Measurements from ENCODE around the gene BRINP3.

The BRINP3 gene

DNA sequence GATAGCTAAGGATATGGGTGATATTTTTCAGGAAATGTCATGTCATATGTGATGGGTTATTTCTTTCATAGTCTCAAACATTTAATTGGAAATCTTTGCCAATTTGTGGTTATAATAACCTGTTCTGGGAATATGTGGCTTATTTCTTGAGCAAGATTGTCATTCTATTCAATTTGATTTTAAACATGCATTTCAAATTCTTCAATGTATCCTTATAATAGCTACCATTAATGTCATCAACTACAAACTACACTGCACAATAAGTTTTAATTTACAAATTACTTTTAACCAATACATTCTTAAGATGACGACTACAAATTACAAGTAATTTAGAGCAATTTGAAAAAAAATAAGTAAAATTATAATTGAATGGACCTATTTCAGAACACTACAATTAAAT is 164.9 kb downstream of the BRINP3 start:
- no peaks in the 10 kb centered on the region for H3K4me1 ChIP-seq (ENCODE audit: control insufficient read depth, insufficient read depth, low read length)
- no peaks in the 10 kb centered on the region for H3K9me3 ChIP-seq (ENCODE audit: control insufficient read depth, insufficient read depth, low read length)
- no peak overlapping the region for H3K9ac ChIP-seq (ENCODE audit: low read depth, low read length)
- no peaks in the 10 kb centered on the region for H3K27me3 ChIP-seq (ENCODE audit: control insufficient read depth, insufficient read depth, low read length)
- no peak overlapping the region for H3K4me3 ChIP-seq (ENCODE audit: low read depth, low read length)
- no peaks in the 10 kb centered on the region for H3K36me3 ChIP-seq (ENCODE audit: control insufficient read depth, insufficient read depth, low read length)

DNA sequence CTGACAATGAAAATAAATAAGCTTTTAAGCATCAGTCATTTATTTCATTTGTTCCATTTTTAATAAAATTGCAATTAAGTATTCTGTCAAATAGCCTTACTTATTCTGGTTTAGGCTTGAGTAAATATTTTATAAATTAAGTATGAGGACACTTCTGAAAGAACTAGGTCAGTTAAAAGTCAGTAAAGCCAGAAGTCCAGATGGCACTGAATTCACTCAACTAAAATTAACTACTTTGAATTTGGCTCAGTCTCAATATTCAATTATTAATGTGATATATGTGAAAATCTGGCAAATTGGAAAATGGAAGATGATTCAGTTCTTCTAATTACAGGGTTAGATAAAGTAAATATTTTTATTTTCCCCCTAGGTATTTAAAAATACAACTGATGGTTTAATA is 174.2 kb downstream of the BRINP3 start:
- no peak overlapping the region for H3K9ac ChIP-seq (ENCODE audit: low read depth, low read length)
- no peaks in the 10 kb centered on the region for H3K4me1 ChIP-seq (ENCODE audit: control insufficient read depth, insufficient read depth, low read length)
- H3K27me3 ChIP-seq (ENCODE audit: control insufficient read depth, insufficient read depth, low read length) = no peaks in the 10 kb centered on the region
- H3K4me3 ChIP-seq (ENCODE audit: low read depth, low read length) = no peak overlapping the region
- no peaks in the 10 kb centered on the region for H3K9me3 ChIP-seq (ENCODE audit: control insufficient read depth, insufficient read depth, low read length)
- no peaks in the 10 kb centered on the region for H3K36me3 ChIP-seq (ENCODE audit: control insufficient read depth, insufficient read depth, low read length)

DNA sequence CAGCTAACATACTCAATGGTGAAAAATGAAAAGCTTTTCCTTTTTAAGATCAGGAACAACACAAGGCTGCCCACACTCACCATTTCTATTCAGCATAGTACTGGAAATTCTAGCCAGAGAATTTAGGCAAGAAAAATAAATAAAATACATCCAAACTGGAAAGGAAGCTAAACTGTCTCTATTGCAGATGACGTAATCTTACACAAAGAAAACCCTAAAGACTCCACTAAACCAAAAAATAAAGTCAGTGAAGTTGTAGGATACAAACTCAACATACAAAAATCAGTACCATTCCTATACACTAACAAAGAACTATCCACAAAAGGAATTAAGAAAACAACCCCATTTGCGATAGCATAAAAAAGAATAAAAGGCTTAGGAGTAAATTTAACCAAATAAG is 181.2 kb downstream of the BRINP3 start:
- Histone ChIP-seq H3K4me1 (ENCODE audit: control insufficient read depth, insufficient read depth, low read length) (no peaks in the 10 kb centered on the region), H3K9ac (ENCODE audit: low read depth, low read length) (no peak overlapping the region), H3K27me3 (ENCODE audit: control insufficient read depth, insufficient read depth, low read length) (no peaks in the 10 kb centered on the region), H3K9me3 (ENCODE audit: control insufficient read depth, insufficient read depth, low read length) (no peaks in the 10 kb centered on the region), H3K36me3 (ENCODE audit: control insufficient read depth, insufficient read depth, low read length) (no peaks in the 10 kb centered on the region), H3K4me3 (ENCODE audit: low read depth, low read length) (no peak overlapping the region)

DNA sequence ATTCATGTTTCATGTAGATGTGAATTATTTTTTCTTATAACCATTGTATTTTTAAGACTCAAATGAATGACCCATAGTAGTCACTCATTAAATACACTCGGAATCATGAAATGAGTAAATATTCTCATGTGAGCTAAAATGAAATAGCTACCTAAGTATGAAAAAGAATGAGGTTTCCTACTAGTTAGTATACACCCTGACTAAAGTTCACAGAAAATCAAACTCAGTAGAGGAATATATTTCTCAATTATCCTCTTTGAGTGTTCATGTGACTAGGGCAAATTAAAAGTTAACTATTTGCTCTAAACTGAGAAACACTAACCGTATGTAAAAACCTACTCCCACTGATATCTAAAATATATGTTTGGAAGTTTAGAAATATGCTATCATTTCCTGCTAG is 187.8 kb downstream of the BRINP3 start:
- H3K27me3 ChIP-seq (ENCODE audit: control insufficient read depth, insufficient read depth, low read length) = no peaks in the 10 kb centered on the region
- no peaks in the 10 kb centered on the region for H3K9me3 ChIP-seq (ENCODE audit: control insufficient read depth, insufficient read depth, low read length)
- no peak overlapping the region for H3K9ac ChIP-seq (ENCODE audit: low read depth, low read length)
- no peaks in the 10 kb centered on the region for H3K36me3 ChIP-seq (ENCODE audit: control insufficient read depth, insufficient read depth, low read length)
- no peak overlapping the region for H3K4me3 ChIP-seq (ENCODE audit: low read depth, low read length)
- H3K4me1 ChIP-seq (ENCODE audit: control insufficient read depth, insufficient read depth, low read length) = no peaks in the 10 kb centered on the region

DNA sequence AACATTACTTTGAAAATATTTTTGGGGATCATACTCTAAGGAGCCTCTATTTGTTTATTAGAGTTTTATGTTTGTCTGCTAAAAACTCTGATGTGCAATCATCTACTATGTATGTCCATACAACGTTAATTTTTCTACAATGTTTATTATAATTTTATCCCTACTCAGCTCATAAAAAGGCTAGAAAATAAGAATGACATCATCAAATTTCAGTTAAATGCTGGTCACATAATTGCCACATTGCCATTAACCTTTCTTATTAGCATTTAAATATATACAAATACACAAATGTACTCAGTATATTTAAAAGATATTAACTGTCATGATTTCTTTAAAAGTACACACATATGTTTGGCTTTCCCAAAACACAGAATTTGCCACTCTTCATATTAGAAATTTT is 191.6 kb downstream of the BRINP3 start:
- no peak overlapping the region for H3K9ac ChIP-seq (ENCODE audit: low read depth, low read length)
- H3K36me3 ChIP-seq (ENCODE audit: control insufficient read depth, insufficient read depth, low read length) = no peaks in the 10 kb centered on the region
- H3K9me3 ChIP-seq (ENCODE audit: control insufficient read depth, insufficient read depth, low read length) = no peaks in the 10 kb centered on the region
- no peaks in the 10 kb centered on the region for H3K27me3 ChIP-seq (ENCODE audit: control insufficient read depth, insufficient read depth, low read length)
- no peak overlapping the region for H3K4me3 ChIP-seq (ENCODE audit: low read depth, low read length)
- H3K4me1 ChIP-seq (ENCODE audit: control insufficient read depth, insufficient read depth, low read length) = no peaks in the 10 kb centered on the region

DNA sequence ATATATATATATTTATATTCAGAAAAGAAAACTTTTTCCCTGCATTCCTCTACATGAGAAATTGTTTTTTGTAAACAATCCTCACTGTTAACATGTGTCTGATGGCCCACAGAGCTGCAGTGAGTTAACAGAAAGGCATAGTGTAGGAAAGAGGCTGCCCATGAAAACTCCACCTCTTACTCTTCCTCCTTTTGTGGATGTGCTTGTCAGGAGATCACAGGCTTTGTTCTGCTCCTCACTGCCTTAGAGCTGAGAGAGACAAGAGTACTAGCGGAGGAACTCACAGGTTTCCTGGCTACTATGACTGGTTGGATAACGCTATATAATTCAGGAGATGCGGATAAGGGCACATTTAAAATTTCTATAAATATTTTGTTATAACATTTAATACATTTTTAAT is 200.6 kb downstream of the BRINP3 start:
- no peaks in the 10 kb centered on the region for H3K9me3 ChIP-seq (ENCODE audit: control insufficient read depth, insufficient read depth, low read length)
- no peak overlapping the region for H3K4me3 ChIP-seq (ENCODE audit: low read depth, low read length)
- no peaks in the 10 kb centered on the region for H3K27me3 ChIP-seq (ENCODE audit: control insufficient read depth, insufficient read depth, low read length)
- H3K4me1 ChIP-seq (ENCODE audit: control insufficient read depth, insufficient read depth, low read length) = no peaks in the 10 kb centered on the region
- H3K36me3 ChIP-seq (ENCODE audit: control insufficient read depth, insufficient read depth, low read length) = no peaks in the 10 kb centered on the region
- no peak overlapping the region for H3K9ac ChIP-seq (ENCODE audit: low read depth, low read length)

DNA sequence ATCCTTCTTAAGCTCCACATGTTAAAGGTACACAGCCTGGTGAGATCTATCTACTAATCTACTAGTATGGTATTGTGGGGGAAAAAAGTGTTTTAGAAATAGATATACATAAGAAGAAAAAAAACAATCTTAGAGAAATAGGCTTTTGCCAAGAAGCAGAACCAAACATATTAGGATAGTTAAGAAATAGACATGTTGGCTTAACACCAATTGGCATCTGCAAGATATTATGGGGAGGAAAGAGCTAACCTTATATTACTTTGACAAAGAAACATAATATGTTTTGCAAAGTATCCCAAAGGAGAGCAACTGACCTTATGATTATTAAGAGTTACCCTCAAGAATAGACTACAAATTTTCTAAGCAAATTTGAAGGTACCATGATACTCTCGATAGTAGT is 202.9 kb downstream of the BRINP3 start:
- no peaks in the 10 kb centered on the region for H3K27me3 ChIP-seq (ENCODE audit: control insufficient read depth, insufficient read depth, low read length)
- no peaks in the 10 kb centered on the region for H3K4me1 ChIP-seq (ENCODE audit: control insufficient read depth, insufficient read depth, low read length)
- no peaks in the 10 kb centered on the region for H3K9me3 ChIP-seq (ENCODE audit: control insufficient read depth, insufficient read depth, low read length)
- no peaks in the 10 kb centered on the region for H3K36me3 ChIP-seq (ENCODE audit: control insufficient read depth, insufficient read depth, low read length)
- H3K4me3 ChIP-seq (ENCODE audit: low read depth, low read length) = no peak overlapping the region
- H3K9ac ChIP-seq (ENCODE audit: low read depth, low read length) = no peak overlapping the region

DNA sequence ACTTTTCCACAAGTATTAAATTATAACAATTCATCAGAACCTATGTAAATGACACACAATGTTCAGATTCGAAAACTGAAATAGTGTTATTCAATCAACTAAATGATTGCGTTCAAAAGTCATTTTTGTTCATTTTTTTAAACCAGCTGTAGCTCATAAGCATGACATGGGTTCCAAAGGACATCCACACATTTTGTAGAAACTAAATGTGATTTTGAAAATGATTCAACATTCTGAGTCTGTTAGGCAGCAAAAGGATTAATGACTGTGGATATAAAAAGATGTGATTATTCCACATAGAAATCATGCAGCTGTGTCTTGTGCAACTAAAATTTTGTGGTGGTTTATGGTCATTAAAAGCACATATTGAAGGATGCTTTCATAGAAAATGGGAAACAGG is 204.5 kb downstream of the BRINP3 start:
- Histone ChIP-seq H3K27me3 (ENCODE audit: control insufficient read depth, insufficient read depth, low read length) (no peaks in the 10 kb centered on the region), H3K4me3 (ENCODE audit: low read depth, low read length) (no peak overlapping the region), H3K4me1 (ENCODE audit: control insufficient read depth, insufficient read depth, low read length) (no peaks in the 10 kb centered on the region), H3K9ac (ENCODE audit: low read depth, low read length) (no peak overlapping the region), H3K36me3 (ENCODE audit: control insufficient read depth, insufficient read depth, low read length) (no peaks in the 10 kb centered on the region), H3K9me3 (ENCODE audit: control insufficient read depth, insufficient read depth, low read length) (no peaks in the 10 kb centered on the region)

DNA sequence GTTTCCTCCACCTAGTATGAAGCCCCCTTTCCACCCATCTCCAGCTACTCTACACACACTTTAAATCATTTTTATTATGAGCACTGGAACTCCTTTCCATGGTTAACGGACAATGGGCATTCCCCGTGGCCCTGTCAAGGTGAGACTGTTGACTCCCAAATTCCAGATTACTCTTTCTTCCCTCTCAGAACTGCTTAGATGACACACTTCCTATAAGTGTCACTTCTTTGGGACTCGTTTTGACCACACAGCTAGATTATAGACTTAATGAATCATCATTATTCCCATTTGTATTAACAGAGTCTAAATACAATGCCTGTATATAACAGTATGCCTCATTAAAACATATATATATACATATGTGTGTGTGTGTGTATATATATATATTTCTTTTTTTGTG is 215.1 kb downstream of the BRINP3 start:
- H3K4me1 ChIP-seq (ENCODE audit: control insufficient read depth, insufficient read depth, low read length) = no peaks in the 10 kb centered on the region
- H3K9ac ChIP-seq (ENCODE audit: low read depth, low read length) = no peak overlapping the region
- no peaks in the 10 kb centered on the region for H3K36me3 ChIP-seq (ENCODE audit: control insufficient read depth, insufficient read depth, low read length)
- H3K4me3 ChIP-seq (ENCODE audit: low read depth, low read length) = no peak overlapping the region
- H3K27me3 ChIP-seq (ENCODE audit: control insufficient read depth, insufficient read depth, low read length) = no peaks in the 10 kb centered on the region
- no peaks in the 10 kb centered on the region for H3K9me3 ChIP-seq (ENCODE audit: control insufficient read depth, insufficient read depth, low read length)

DNA sequence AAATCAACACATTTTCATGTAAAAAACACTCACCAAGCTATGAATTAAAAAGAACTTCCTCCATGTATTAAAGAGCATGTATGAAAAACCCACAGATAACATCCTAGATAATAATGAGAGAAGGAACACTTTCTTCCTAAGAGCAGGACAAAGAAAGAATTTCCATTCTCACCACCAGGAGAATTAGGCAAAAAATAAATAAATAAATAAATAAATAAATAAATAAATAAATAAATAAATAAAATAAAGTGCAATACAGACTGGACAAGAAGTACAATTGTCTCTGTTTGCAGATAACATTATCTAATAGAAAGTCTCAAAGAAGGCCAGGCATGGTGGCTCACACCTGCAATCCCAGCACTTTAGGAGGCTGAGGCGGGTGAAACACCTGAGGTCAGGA is 218.2 kb downstream of the BRINP3 start:
- Histone ChIP-seq H3K27me3 (ENCODE audit: control insufficient read depth, insufficient read depth, low read length) (no peaks in the 10 kb centered on the region), H3K4me1 (ENCODE audit: control insufficient read depth, insufficient read depth, low read length) (no peaks in the 10 kb centered on the region), H3K36me3 (ENCODE audit: control insufficient read depth, insufficient read depth, low read length) (no peaks in the 10 kb centered on the region), H3K9me3 (ENCODE audit: control insufficient read depth, insufficient read depth, low read length) (no peaks in the 10 kb centered on the region), H3K4me3 (ENCODE audit: low read depth, low read length) (no peak overlapping the region), H3K9ac (ENCODE audit: low read depth, low read length) (no peak overlapping the region)

DNA sequence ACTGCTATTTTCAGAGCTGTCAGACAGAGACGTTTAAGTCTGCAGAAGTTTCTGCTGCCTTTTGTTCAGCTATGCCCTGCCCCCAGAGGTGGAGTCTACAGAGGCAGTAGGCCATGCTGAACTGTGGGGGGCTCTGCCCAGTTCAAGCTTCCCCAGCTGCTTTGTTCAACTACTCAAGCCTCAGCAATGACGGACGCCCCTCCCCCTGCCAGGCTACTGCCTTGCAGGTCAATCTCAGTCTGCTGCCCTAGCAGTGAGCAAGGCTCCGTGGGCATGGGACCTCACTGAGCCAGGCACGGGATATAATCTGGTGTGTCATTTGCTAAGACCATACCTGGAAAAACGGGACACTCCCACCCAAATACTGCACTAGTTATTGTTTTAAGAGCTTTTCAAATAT is 219.7 kb downstream of the BRINP3 start:
- Histone ChIP-seq H3K27me3 (ENCODE audit: control insufficient read depth, insufficient read depth, low read length) (no peaks in the 10 kb centered on the region), H3K4me3 (ENCODE audit: low read depth, low read length) (no peak overlapping the region), H3K4me1 (ENCODE audit: control insufficient read depth, insufficient read depth, low read length) (no peaks in the 10 kb centered on the region), H3K9ac (ENCODE audit: low read depth, low read length) (no peak overlapping the region), H3K9me3 (ENCODE audit: control insufficient read depth, insufficient read depth, low read length) (no peaks in the 10 kb centered on the region), H3K36me3 (ENCODE audit: control insufficient read depth, insufficient read depth, low read length) (no peaks in the 10 kb centered on the region)

DNA sequence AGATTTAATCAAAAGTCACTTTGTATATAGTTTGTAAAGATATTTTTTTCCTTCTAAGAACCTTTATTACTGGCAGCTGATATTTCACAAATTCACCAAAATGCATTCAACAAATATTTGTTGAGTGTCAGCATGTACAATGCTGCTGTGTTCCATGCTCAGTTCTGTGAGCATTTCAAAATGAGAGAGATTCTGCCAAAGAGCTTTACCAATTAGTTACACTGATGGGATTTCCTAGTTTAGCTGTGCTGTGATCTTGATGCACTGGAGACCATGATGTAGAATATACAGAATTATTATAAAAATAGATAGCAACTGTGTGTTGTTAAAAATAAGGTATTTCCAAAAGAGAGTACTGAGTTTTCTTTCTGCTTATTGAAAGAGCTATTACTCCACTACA is 225.6 kb downstream of the BRINP3 start:
- no peaks in the 10 kb centered on the region for H3K9me3 ChIP-seq (ENCODE audit: control insufficient read depth, insufficient read depth, low read length)
- H3K36me3 ChIP-seq (ENCODE audit: control insufficient read depth, insufficient read depth, low read length) = no peaks in the 10 kb centered on the region
- H3K4me3 ChIP-seq (ENCODE audit: low read depth, low read length) = no peak overlapping the region
- no peak overlapping the region for H3K9ac ChIP-seq (ENCODE audit: low read depth, low read length)
- H3K4me1 ChIP-seq (ENCODE audit: control insufficient read depth, insufficient read depth, low read length) = no peaks in the 10 kb centered on the region
- no peaks in the 10 kb centered on the region for H3K27me3 ChIP-seq (ENCODE audit: control insufficient read depth, insufficient read depth, low read length)

DNA sequence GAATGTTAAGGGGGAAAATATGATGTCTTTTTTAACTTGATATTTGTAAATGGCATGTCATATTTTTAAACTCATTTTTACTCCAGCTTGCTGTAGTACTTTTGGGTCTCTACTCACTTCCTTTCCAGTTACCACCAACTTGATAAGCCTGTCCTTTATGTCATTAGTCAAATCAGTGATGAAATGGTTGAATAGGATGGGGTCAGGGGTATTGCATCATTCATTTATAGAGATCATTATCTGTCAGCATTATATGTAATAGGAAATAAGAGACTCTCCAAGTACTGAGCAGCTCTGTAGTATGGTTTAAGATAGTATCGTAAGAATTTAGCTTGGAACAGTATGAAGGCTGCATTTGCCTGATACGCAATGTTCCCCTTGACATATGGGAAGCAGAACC is 227.3 kb downstream of the BRINP3 start:
- Histone ChIP-seq H3K4me1 (ENCODE audit: control insufficient read depth, insufficient read depth, low read length) (no peaks in the 10 kb centered on the region), H3K9ac (ENCODE audit: low read depth, low read length) (no peak overlapping the region), H3K27me3 (ENCODE audit: control insufficient read depth, insufficient read depth, low read length) (no peaks in the 10 kb centered on the region), H3K36me3 (ENCODE audit: control insufficient read depth, insufficient read depth, low read length) (no peaks in the 10 kb centered on the region), H3K9me3 (ENCODE audit: control insufficient read depth, insufficient read depth, low read length) (no peaks in the 10 kb centered on the region), H3K4me3 (ENCODE audit: low read depth, low read length) (no peak overlapping the region)
